GM12878 (cell line): Measurements from ENCODE around the gene EEIG2. TPM values are rescaled to one million over a fixed set of nuclear protein-coding genes. Genes with fewer than 3 reads are reported as not detected.

Experiments used
- ATF7 ChIP-seq: fragments of 450-650 bp; IDR thresholded peaks from 2 replicates; pipeline ENCODE4 v1.6.1; 2016; ENCODE audit warnings: low read depth, mild to moderate bottlenecking
- BHLHE40 ChIP-seq, 2 experiments: fragments of 450-650 bp in 1 of 2; IDR thresholded peaks; 2 replicates each; pipeline ENCODE4 v1.6.1; 2011 to 2017; ENCODE audit warnings: low read depth in 2 of 2, borderline replicate concordance in 1 of 2, improper control_type of control experiment in 1 of 2, low read length in 1 of 2, mild to moderate bottlenecking in 1 of 2
- CREB1 ChIP-seq: IDR thresholded peaks from 2 replicates; pipeline ENCODE4 v1.6.1; 2012; ENCODE audit warnings: low read depth, mild to moderate bottlenecking, inconsistent platforms
- CREM ChIP-seq: IDR thresholded peaks from 2 replicates; pipeline ENCODE4 v1.6.1; 2014; ENCODE audit warnings: antibody characterized with exemption, low read depth
- DPF2 ChIP-seq: fragments of 450-650 bp; IDR thresholded peaks from 2 replicates; pipeline ENCODE4 v1.6.1; 2017; ENCODE audit warnings: mild to moderate bottlenecking
- ESRRA ChIP-seq: IDR thresholded peaks from 2 replicates; pipeline ENCODE4 v1.6.1; 2012; ENCODE audit warnings: mild to moderate bottlenecking, low read length, improper control_type of control experiment
- HCFC1 ChIP-seq: fragments of 150-350 bp; IDR thresholded peaks from 2 replicates; pipeline ENCODE4 v1.6.1; 2014; ENCODE audit warnings: low read length
- HDGF ChIP-seq: fragments of 450-650 bp; IDR thresholded peaks from 2 replicates; pipeline ENCODE4 v1.6.1; 2016; ENCODE audit warnings: antibody characterized with exemption
- MEF2B ChIP-seq: fragments of 450-650 bp; IDR thresholded peaks from 2 replicates; pipeline ENCODE4 v1.6.1; 2018; ENCODE audit warnings: mild to moderate bottlenecking, moderate library complexity; ENCODE audit not compliant: partially characterized antibody, poor library complexity, severe bottlenecking
- MTA2 ChIP-seq: fragments of 450-650 bp; IDR thresholded peaks from 2 replicates; pipeline ENCODE4 v1.6.1; 2016; ENCODE audit warnings: low read depth, mild to moderate bottlenecking, moderate library complexity
- NBN ChIP-seq: fragments of 450-650 bp; IDR thresholded peaks from 2 replicates; pipeline ENCODE4 v1.6.1; 2016
- POLR2A ChIP-seq: IDR thresholded peaks from 2 replicates; pipeline ENCODE4 v1.6.1; 2011; ENCODE audit warnings: low read depth, mild to moderate bottlenecking, low read length
- SPI1 ChIP-seq: IDR thresholded peaks from 2 replicates; pipeline ENCODE4 v1.6.1; 2011; ENCODE audit warnings: low read depth, mild to moderate bottlenecking, low read length, moderate library complexity, borderline replicate concordance; ENCODE audit not compliant: insufficient read depth
- polyA plus RNA-seq, 11 experiments: library from polyadenylated mRNA; depleted of rRNA in 4 of 11; unstranded in 6 of 11; stranded (reverse) in 5 of 11; fragments of >200 nt; fragmentation: Nextera tagmentation in 4 of 11; fragmentation: Illumina TruSeq in 1 of 11; extraction: Ambion mirVana in 4 of 11; extraction: Trizol in 1 of 11; gene quantifications; 1 replicate in 1 of 11; 2 replicates in 10 of 11; pipeline versions ENCODE4 v1.2.1 to v1.2.3, GENCODE V29; 2011 to 2016; ENCODE audit warnings: inconsistent platforms in 2 of 11, missing spikeins in 2 of 11, low read depth in 1 of 11
- total RNA-seq, 4 experiments: library from RNA; depleted of rRNA in 3 of 4; stranded (reverse); fragments of >200 nt in 3 of 4; fragmentation: Illumina TruSeq in 1 of 4; extraction: Trizol in 1 of 4; gene quantifications; 2 replicates each; pipeline versions ENCODE4 v1.2.1 to v1.2.3, GENCODE V29; 2013 to 2021
- TF ChIP-seq, protein P1 (sequence below): fragments of 450-650 bp; formaldehyde crosslinking; IDR thresholded peaks from 2 replicates; pipeline ENCODE4 v1.4.0; 2020; ENCODE audit warnings: mild to moderate bottlenecking, moderate library complexity
- TF ChIP-seq, protein P2 (sequence below): fragments of 450-650 bp; IDR thresholded peaks from 2 replicates; pipeline ENCODE4 v1.6.1; 2017; ENCODE audit warnings: mild to moderate bottlenecking, low read depth, inconsistent platforms; ENCODE audit not compliant: poor library complexity, severe bottlenecking
- TF ChIP-seq, protein P3 (sequence below): fragments of 450-650 bp; IDR thresholded peaks from 2 replicates; pipeline ENCODE4 v1.6.1; 2017; ENCODE audit warnings: mild to moderate bottlenecking, moderate library complexity
- TF ChIP-seq, protein P4 (sequence below): fragments of 450-650 bp; IDR thresholded peaks from 2 replicates; pipeline ENCODE4 v1.6.1; 2016; ENCODE audit warnings: mild to moderate bottlenecking

Gene EEIG2
- total and polyA plus RNA-seq, 10 of the 15 experiments (the other 5 are each of a cell fraction or from before 2014, with no cell fraction given), result 1.4 to 17.2 (median 9.8) TPM

DNA sequence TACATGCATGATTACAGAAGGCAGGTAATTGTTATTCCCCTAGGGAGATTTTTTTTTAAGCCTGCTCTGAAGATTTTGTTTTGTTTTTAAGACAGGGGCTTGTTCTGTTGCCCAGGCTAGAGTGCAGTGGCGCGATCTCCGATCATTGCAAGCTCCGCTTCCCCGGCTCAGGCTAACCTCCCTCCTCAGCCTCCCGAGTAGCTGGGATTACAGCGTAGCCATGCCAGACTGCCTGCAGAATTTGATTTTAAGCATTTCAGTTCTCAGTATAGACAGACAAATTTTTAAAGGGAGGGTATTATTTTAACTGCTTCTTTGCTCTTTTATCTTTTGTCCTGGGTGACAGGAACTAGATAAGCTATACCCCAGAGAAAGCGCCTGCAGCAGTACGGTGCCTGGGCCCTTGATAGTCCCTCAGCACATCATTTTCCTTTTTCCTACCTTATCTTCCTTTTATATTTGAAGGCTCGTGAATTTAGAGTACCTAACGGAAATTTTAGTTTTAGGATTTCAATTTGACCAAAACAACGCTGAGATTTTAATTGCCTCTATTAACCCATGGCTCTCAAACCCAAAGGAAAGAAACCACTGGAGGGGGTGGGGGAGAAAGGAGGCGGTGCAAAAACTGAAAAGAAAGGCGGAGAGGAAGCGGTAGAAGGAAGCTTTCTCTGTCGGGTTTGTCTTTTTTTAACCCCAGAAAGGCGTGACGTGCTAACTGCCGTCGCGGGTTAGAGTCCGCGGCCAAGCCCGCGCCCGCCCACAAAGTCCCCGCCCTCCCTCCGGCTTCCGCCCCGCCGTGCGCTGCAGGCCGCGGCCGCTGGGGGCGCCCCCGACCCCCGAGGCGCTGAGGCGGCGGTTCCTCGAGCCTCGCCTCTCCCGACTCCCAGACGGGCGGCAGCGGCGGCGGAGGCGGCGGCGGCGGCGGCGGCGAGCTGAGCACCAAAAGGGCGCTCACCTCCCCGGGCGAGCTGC is at the start of gene EEIG2 (continued):
- TF ChIP-seq SPI1 (peak; percentile 69; the same call in 1 of the 2 replicates), ATF7 (no peak; the same call in 1 of the 2 replicates), HDGF (no peak), MEF2B (peak; percentile 10), CREM (peak; percentile 81), ESRRA (no peak), MTA2 (peak; percentile 62; the same call in 1 of the 2 replicates), BHLHE40 (IDR thresholded peaks at IDR 0.05; ENCODE audit: borderline replicate concordance in 1 of 2, low read depth in 2 of 2, low read length in 1 of 2) (peak; percentile 53 to 65; a peak in 3 of 4 replicates), DPF2 (peak; percentile 77; the same call in 1 of the 2 replicates), POLR2A (peak; percentile 43; the same call in 1 of the 2 replicates), HCFC1 (no peak), NBN (peak; percentile 60), CREB1 (peak; percentile 90)
- TF ChIP-seq, protein P1, sequence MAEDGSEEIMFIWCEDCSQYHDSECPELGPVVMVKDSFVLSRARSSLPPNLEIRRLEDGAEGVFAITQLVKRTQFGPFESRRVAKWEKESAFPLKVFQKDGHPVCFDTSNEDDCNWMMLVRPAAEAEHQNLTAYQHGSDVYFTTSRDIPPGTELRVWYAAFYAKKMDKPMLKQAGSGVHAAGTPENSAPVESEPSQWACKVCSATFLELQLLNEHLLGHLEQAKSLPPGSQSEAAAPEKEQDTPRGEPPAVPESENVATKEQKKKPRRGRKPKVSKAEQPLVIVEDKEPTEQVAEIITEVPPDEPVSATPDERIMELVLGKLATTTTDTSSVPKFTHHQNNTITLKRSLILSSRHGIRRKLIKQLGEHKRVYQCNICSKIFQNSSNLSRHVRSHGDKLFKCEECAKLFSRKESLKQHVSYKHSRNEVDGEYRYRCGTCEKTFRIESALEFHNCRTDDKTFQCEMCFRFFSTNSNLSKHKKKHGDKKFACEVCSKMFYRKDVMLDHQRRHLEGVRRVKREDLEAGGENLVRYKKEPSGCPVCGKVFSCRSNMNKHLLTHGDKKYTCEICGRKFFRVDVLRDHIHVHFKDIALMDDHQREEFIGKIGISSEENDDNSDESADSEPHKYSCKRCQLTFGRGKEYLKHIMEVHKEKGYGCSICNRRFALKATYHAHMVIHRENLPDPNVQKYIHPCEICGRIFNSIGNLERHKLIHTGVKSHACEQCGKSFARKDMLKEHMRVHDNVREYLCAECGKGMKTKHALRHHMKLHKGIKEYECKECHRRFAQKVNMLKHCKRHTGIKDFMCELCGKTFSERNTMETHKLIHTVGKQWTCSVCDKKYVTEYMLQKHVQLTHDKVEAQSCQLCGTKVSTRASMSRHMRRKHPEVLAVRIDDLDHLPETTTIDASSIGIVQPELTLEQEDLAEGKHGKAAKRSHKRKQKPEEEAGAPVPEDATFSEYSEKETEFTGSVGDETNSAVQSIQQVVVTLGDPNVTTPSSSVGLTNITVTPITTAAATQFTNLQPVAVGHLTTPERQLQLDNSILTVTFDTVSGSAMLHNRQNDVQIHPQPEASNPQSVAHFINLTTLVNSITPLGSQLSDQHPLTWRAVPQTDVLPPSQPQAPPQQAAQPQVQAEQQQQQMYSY, result no peak
- TF ChIP-seq, protein P2, sequence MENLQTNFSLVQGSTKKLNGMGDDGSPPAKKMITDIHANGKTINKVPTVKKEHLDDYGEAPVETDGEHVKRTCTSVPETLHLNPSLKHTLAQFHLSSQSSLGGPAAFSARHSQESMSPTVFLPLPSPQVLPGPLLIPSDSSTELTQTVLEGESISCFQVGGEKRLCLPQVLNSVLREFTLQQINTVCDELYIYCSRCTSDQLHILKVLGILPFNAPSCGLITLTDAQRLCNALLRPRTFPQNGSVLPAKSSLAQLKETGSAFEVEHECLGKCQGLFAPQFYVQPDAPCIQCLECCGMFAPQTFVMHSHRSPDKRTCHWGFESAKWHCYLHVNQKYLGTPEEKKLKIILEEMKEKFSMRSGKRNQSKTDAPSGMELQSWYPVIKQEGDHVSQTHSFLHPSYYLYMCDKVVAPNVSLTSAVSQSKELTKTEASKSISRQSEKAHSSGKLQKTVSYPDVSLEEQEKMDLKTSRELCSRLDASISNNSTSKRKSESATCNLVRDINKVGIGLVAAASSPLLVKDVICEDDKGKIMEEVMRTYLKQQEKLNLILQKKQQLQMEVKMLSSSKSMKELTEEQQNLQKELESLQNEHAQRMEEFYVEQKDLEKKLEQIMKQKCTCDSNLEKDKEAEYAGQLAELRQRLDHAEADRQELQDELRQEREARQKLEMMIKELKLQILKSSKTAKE, result peak; percentile 60
- TF ChIP-seq, protein P3, sequence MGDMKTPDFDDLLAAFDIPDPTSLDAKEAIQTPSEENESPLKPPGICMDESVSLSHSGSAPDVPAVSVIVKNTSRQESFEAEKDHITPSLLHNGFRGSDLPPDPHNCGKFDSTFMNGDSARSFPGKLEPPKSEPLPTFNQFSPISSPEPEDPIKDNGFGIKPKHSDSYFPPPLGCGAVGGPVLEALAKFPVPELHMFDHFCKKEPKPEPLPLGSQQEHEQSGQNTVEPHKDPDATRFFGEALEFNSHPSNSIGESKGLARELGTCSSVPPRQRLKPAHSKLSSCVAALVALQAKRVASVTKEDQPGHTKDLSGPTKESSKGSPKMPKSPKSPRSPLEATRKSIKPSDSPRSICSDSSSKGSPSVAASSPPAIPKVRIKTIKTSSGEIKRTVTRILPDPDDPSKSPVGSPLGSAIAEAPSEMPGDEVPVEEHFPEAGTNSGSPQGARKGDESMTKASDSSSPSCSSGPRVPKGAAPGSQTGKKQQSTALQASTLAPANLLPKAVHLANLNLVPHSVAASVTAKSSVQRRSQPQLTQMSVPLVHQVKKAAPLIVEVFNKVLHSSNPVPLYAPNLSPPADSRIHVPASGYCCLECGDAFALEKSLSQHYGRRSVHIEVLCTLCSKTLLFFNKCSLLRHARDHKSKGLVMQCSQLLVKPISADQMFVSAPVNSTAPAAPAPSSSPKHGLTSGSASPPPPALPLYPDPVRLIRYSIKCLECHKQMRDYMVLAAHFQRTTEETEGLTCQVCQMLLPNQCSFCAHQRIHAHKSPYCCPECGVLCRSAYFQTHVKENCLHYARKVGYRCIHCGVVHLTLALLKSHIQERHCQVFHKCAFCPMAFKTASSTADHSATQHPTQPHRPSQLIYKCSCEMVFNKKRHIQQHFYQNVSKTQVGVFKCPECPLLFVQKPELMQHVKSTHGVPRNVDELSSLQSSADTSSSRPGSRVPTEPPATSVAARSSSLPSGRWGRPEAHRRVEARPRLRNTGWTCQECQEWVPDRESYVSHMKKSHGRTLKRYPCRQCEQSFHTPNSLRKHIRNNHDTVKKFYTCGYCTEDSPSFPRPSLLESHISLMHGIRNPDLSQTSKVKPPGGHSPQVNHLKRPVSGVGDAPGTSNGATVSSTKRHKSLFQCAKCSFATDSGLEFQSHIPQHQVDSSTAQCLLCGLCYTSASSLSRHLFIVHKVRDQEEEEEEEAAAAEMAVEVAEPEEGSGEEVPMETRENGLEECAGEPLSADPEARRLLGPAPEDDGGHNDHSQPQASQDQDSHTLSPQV, result peak; percentile 74; the same call in 1 of the 2 replicates
- TF ChIP-seq, protein P4, sequence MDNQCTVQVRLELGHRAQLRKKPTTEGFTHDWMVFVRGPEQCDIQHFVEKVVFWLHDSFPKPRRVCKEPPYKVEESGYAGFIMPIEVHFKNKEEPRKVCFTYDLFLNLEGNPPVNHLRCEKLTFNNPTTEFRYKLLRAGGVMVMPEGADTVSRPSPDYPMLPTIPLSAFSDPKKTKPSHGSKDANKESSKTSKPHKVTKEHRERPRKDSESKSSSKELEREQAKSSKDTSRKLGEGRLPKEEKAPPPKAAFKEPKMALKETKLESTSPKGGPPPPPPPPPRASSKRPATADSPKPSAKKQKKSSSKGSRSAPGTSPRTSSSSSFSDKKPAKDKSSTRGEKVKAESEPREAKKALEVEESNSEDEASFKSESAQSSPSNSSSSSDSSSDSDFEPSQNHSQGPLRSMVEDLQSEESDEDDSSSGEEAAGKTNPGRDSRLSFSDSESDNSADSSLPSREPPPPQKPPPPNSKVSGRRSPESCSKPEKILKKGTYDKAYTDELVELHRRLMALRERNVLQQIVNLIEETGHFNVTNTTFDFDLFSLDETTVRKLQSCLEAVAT, result 0 out of 2 replicates have a peak, but pooled peaks have one; percentile 33
